Left ventricle myocardium superior (tissue), 1 donor: ENCODE measurements around the gene SERPINA5. TPM values are rescaled to one million over a fixed set of nuclear protein-coding genes. Genes with fewer than 3 reads are reported as not detected.
"Not testable (repeated sequence)": the region's sequence is repeated elsewhere in the genome, so short reads cannot be mapped to it uniquely, and the experiment has no call there.

Experiments
- ATAC-seq: fragments of 200-7000 bp; cut with Tn5 transposase; one replicate; pipeline ENCODE4 v1.9.1; 2020; ENCODE audit warnings: mild to moderate bottlenecking, moderate library complexity
- DNase-seq: peaks from one replicate; pipeline ENCODE4 v3.0.0-alpha.2; 2020
- intact Hi-C: fragments of 100-400 bp; cut with micrococcal nuclease; formaldehyde crosslinking; loops from one replicate; pipeline ENCODE4 v1.11.0; 2022
- total RNA-seq: library from RNA; stranded (reverse); fragmentation: NEBNext Ultra II Directional; extraction: Animal tissue kit (Norgen Biotek cat#: 25700); gene quantifications from one replicate; pipeline ENCODE4 v1.2.1, GENCODE V29; 2021
- donor health status: DM: no; HTN: yes; CAD: no; lungs with severe emphysema.

Gene SERPINA5
- total RNA-seq, 1 donor from 2014 or later, result 4.0 TPM

DNA sequence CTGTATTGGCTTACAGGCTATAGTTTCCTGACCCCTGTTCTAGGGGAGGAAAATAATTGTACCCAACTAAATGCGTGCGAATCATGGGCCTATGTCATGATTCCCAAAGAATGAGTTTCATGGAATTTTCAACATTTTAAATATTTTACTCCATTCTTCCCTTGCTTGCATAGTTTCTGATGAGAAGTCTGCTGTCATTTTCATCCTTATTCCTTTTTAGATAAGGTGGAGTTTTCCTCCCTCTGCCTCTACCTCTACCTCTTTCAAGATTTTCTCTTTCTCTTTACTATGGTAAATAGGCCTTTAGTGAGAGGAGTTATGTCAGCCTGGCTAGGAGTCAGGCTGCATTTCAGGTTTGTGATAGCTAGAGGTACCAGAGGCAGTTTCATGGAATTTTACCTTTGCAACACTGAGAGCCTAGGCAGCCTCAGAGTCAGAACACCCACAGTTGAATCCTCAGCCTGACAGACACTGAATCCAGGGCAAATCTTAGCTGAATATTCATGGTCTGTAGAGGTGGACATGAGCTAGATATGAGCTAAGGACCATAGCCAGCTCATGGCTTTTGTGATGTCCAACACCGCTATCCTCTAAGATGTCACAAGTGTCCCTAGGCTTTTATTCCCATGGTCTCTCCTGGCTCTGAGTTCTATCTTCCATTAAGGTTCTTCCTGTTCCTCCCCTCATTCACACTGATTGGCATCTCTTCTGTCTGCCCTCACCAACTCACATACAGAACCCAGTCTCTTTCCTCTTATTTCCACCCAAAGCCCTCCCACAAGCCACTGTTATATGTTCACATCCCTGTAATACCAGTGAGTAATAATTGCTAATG is 37.0 kb downstream of the SERPINA5 start:
- DNase-seq (no peak), ATAC-seq (no peak)
- intact Hi-C loops, result no loop called here

DNA sequence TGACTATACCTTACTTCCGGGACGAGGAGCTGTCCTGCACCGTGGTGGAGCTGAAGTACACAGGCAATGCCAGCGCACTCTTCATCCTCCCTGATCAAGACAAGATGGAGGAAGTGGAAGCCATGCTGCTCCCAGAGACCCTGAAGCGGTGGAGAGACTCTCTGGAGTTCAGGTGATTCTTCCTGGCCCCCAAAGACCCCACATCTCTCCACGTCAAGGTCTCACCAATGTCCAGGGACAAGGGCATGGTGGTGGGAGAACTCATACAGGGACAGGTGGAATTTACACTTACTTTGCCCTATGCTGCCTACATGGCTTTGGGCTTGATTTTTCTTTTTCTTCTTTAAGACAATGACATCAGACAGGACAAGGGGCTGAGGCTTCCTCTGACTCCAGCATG is 38.1 kb downstream of the SERPINA5 start:
- intact Hi-C loops, result no loop called here
- DNase-seq (no peak), ATAC-seq (no peak)

GRCh38 chr14:94620597-94620996 is 39.4 kb downstream of the SERPINA5 start:
- ATAC-seq (no peak), DNase-seq (no peak)
- intact Hi-C loops, result no loop called here

DNA sequence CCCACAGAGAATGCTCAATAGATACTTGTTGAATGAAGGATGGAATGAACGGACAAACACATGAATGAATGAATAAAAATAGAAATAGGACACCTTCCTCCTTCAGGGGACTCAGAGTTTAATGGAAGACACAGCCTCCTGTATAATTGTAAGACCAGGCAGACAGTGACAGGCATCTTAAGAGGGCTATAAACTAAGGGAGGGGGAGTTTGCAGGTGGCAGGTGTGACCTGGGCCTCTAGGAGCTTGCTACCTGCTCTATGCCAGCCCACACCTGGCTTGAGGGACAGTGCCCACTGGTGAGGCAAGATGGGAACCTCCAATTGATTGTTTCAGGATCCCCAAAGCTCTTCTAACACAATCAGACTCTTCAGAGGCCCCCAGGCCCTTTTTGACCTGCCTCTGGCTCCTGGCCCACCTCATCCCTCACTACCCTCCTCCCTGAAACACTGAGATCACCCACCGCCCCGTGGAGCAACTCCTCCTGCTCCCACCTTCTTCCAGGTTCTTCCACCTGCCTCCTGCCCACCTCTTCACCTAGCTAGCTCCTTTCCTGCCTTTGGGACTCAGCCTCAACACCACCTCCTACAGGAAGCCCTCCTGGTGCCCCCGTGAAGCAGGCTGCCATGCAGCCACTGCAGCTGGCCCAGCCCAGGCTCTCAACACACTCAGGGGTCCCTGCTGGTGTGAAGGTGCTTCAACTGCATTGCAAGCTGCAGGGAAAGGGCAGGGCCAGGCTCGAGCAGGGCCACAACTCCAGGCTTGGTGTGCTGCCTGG is 40.3 kb downstream of the SERPINA5 start:
- ATAC-seq (no peak), DNase-seq (no peak)
- intact Hi-C loops, result no loop called here

- intact Hi-C loops, result no loop called here
- ATAC-seq (no peak), DNase-seq (no peak)
These were observed 41.6 kb downstream of the SERPINA5 start for GRCh38 chr14:94622653-94623421.

DNA sequence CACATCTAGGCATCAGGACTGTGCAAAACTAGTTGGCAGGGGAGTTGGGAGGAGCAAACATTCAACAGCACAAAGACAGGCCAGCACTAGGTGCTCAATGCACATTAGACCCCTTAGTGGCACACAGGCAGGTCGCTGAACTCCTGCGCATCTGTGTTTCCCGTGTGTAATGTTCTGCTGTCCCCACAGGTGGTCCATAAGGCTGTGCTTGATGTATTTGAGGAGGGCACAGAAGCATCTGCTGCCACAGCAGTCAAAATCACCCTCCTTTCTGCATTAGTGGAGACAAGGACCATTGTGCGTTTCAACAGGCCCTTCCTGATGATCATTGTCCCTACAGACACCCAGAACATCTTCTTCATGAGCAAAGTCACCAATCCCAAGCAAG is 42.2 kb downstream of the SERPINA5 start:
- ATAC-seq, result no peak
- intact Hi-C loops, result no loop called here

GRCh38 chr14:94623856-94624499 is 42.8 kb downstream of the SERPINA5 start:
- DNase-seq, result no peak
- no peak for ATAC-seq
- intact Hi-C loops, result no loop called here

More for the DNA sequence above, 42.2 kb downstream of the SERPINA5 start:
- no peak for DNase-seq

DNA sequence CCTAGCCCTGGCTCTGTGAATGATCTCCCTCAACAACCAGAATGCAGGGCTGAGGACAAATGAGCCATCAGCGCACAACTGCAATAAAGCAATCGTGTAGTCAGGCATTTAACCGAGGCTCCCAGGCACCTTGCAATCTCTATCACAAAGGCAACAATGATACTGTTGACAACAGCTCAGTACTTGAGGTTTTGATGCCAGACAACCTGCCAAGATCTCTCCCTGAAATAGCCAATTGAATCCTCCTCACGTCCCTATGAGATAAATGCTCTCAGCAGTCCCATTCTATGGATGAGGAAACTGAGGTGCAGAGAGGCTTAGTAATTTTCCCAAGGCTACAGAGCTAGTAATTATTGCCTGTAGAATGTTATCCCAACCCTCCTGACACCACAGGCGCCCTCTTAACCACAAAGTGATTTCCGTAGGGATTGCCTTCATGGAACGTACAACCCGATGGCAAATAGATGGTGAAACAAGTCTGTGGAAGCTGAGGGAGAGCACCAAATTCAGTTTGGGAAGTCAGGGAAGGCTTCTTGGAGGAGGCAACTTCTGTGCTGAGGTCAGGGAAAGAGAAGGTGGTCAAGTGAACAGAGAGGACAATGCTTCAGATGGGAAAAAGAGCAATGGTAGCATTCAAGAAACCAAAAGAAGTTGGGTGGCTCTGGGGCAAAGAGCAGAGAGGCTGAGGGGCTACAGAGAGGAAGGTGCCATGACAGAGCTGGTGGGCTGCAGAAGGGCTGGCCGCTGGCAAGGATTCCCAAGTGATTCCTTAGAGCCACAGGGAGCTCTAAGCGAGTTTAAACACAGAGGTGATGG is 43.5 kb downstream of the SERPINA5 start:
- ATAC-seq, result no peak
- intact Hi-C loops, result no loop called here
- no peak for DNase-seq

DNA sequence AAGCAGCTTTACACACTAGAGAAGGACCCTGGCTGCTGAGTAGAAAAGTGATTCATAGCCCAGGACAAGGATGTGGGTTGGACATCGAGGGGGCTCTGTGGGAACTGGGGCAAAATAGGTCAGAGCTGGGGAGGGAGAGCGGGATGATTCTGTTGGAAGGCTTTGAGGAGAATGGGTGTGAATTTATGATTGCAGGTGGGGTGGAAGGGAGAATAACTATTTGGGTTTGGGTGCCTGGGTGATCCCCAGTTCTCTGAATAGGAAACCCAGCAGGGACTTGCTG is 44.1 kb downstream of the SERPINA5 start:
- no peak for DNase-seq
- intact Hi-C loops, result no loop called here
- no peak for ATAC-seq

- ATAC-seq (no peak), DNase-seq (no peak)
- intact Hi-C loops, result no loop called here
These were observed 47.4 kb downstream of the SERPINA5 start for GRCh38 chr14:94628578-94628977.

GRCh38 chr14:94630396-94630795 is 49.2 kb downstream of the SERPINA5 start:
- DNase-seq (no peak), ATAC-seq (no peak)
- intact Hi-C loops, result no loop called here

DNA sequence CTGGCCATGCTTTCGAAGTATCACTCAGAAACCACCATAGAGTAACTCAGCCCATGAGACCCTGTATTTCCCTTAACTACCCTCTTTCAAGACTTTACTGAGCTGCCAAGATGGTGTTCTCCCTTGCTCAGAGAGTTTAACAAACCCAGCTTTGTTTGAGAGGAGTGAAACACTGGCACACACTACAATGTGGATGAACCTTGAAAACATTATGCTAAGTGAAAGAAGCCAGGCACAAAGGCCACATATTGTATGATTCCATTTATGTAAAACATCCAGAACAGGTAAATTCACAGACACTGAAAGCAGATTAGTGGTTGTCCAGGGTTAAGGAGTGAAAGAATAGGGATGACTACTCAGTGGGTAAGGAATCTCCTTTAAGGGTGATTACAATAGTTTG is 49.8 kb downstream of the SERPINA5 start:
- intact Hi-C loops, result no loop called here
- ATAC-seq (no peak), DNase-seq (no peak)

- no peak for DNase-seq
- intact Hi-C loops, result no loop called here
- ATAC-seq, result no peak
These were observed 50.5 kb downstream of the SERPINA5 start for GRCh38 chr14:94631536-94632304.

GRCh38 chr14:94632305-94632590 is 51.0 kb downstream of the SERPINA5 start:
- no peak for DNase-seq
- intact Hi-C loops, result no loop called here
- no peak for ATAC-seq

- DNase-seq (no peak), ATAC-seq (no peak)
- intact Hi-C loops, result no loop called here
These were observed 51.9 kb downstream of the SERPINA5 start for GRCh38 chr14:94633121-94633520.

- ATAC-seq (no peak), DNase-seq (no peak)
- intact Hi-C loops, result no loop called here
These were observed 53.9 kb downstream of the SERPINA5 start for GRCh38 chr14:94635154-94635553.

GRCh38 chr14:94636744-94637412 is 55.7 kb downstream of the SERPINA5 start:
- ATAC-seq, result no peak
- intact Hi-C loops, result no loop called here
- no peak for DNase-seq

DNA sequence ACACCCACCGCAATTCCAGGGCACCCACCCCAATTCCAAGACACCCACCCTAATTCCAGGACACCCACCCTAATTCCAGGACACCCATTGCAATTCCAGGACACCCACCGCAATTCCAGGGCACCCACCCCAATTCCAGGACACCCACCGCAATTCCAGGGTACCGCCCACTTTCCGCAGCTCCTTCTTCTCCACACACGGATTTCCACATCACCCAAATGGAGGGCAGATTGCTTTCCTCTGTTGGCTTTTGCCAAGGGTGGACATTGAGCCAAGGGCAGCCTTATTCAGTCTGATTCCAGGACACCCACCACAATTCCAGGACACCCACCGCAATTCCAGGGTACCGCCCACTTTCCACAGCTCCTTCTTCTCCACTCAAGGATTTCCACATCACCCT is 56.6 kb downstream of the SERPINA5 start:
- intact Hi-C loops, DNase-seq, ATAC-seq: not testable (repeated sequence)
